Naive thymus-derived CD4-positive, alpha-beta T cell (primary cell): ENCODE results near the gene SZRD1. TPM values are rescaled to one million over a fixed set of nuclear protein-coding genes. Genes with fewer than 3 reads are reported as not detected.

Experiments
- ATAC-seq: fragments of 150-1000 bp; cut with Tn5 transposase; 2 replicates; pipeline ENCODE4 v1.10.0; 2021; ENCODE audit warnings: mild to moderate bottlenecking, moderate library complexity
- CTCF ChIA-PET: fragments of 350-600 bp; sonication (Branson Sonifier 250); formaldehyde crosslinking; loops from one replicate; lab custom pipeline; 2021; ENCODE audit warnings: antibody characterized with exemption; lab: Charles Lee
- POLR2A ChIA-PET: fragments of 350-600 bp; sonication (Branson Sonifier 250); formaldehyde crosslinking; loops from one replicate; lab custom pipeline; 2021; ENCODE audit warnings: antibody characterized with exemption, inconsistent platforms; lab: Charles Lee
- DNase-seq, 9 donors: peaks; one replicate each; pipeline versions ENCODE4 v3.0.0 to v3.0.0-alpha.2; 2020 to 2022; ENCODE audit warnings: mixed read lengths in 1 of 9
- H3K27ac ChIP-seq: one replicate; pipeline ENCODE4 v1.7.0; 2013; ENCODE audit warnings: mild to moderate bottlenecking, low read depth, low read length, moderate library complexity
- H3K27me3 ChIP-seq, 2 donors: one replicate each; pipeline ENCODE4 v1.7.0; 2013; ENCODE audit warnings: low read length in 2 of 2, mild to moderate bottlenecking in 2 of 2, moderate library complexity in 2 of 2; ENCODE audit not compliant: control insufficient read depth in 2 of 2, insufficient read depth in 2 of 2
- H3K36me3 ChIP-seq, 3 experiments: 1 replicate in 2 of 3; 2 replicates in 1 of 3; pipeline ENCODE4 v1.7.0; 2013; ENCODE audit warnings: low read length in 3 of 3, mild to moderate bottlenecking in 3 of 3, moderate library complexity in 1 of 3; ENCODE audit not compliant: insufficient read depth in 3 of 3, control insufficient read depth in 2 of 3
- H3K4me1 ChIP-seq, 2 donors: one replicate each; pipeline ENCODE4 v1.7.0; 2013; ENCODE audit warnings: low read length in 2 of 2, mild to moderate bottlenecking in 2 of 2, moderate library complexity in 1 of 2; ENCODE audit not compliant: control insufficient read depth in 2 of 2, insufficient read depth in 2 of 2
- H3K4me3 ChIP-seq: 2 replicates; pipeline ENCODE4 v1.7.0; 2013; ENCODE audit warnings: mild to moderate bottlenecking, low read length
- H3K9me3 ChIP-seq, 3 experiments: 1 replicate in 2 of 3; 2 replicates in 1 of 3; pipeline ENCODE4 v1.7.0; 2013; ENCODE audit warnings: low read length in 3 of 3; ENCODE audit not compliant: control insufficient read depth in 2 of 3
- H3K27ac Mint-ChIP-seq, 9 donors: one replicate each; pipeline ENCODE4 v1.8.0; 2020 to 2022; ENCODE audit warnings: mixed read lengths in 9 of 9, mild to moderate bottlenecking in 8 of 9, moderate library complexity in 5 of 9, inconsistent platforms in 2 of 9
- H3K27me3 Mint-ChIP-seq, 5 donors: one replicate each; pipeline ENCODE4 v1.8.0; 2021 to 2022; ENCODE audit warnings: mixed read lengths in 5 of 5, mild to moderate bottlenecking in 1 of 5
- H3K36me3 Mint-ChIP-seq, 5 donors: one replicate each; pipeline ENCODE4 v1.8.0; 2020 to 2022; ENCODE audit warnings: mixed read lengths in 5 of 5, mild to moderate bottlenecking in 3 of 5, inconsistent platforms in 1 of 5
- H3K4me1 Mint-ChIP-seq, 7 donors: one replicate each; pipeline ENCODE4 v1.8.0; 2020 to 2022; ENCODE audit warnings: mixed read lengths in 7 of 7, mild to moderate bottlenecking in 3 of 7, inconsistent platforms in 1 of 7
- H3K4me3 Mint-ChIP-seq, 10 donors: one replicate each; pipeline ENCODE4 v1.8.0; 2020 to 2022; ENCODE audit warnings: mild to moderate bottlenecking in 10 of 10, mixed read lengths in 10 of 10, moderate library complexity in 6 of 10, inconsistent platforms in 2 of 10
- H3K9me3 Mint-ChIP-seq, 11 donors: one replicate each; pipeline ENCODE4 v1.8.0; 2020 to 2022; ENCODE audit warnings: mixed read lengths in 11 of 11, mild to moderate bottlenecking in 4 of 11, inconsistent platforms in 1 of 11, moderate library complexity in 1 of 11
- intact Hi-C, 2 donors: fragments of 100-400 bp; cut with micrococcal nuclease; formaldehyde crosslinking; loops; one replicate each; pipeline ENCODE4 v1.15.1; 2023
- polyA plus RNA-seq, 2 donors: library from polyadenylated mRNA; unstranded; fragments of 300-500 nt; fragmentation: Illumina TruSeq; gene quantifications; one replicate each; pipeline ENCODE4 v1.2.3, GENCODE V29; 2021
- total RNA-seq, 6 experiments: library from RNA in 5 of 6; stranded (reverse) in 5 of 6; gene quantifications; 1 replicate in 5 of 6; 2 replicates in 1 of 6; pipeline ENCODE4 v1.2.3 and lab custom pipeline; 2021 to 2026

Gene SZRD1
- total and polyA plus RNA-seq, 7 experiments from 2014 or later: 36.8 to 163 (median 82.5) TPM

- Mint-ChIP-seq H3K4me1 (peaks cover 26 to 79% (median 58%) of the 10 kb centered on the region in 7 donors), H3K27ac (peak overlapping the region in 1 of 9 donors; percentile 72), H3K27me3 (no peaks in the 10 kb centered on the region), H3K4me3 (peak overlapping the region in 1 of 10 donors; percentile 42), H3K9me3 (no peaks in the 10 kb centered on the region), H3K36me3 (peaks cover 15 to 49% (median 44%) of the 10 kb centered on the region in 5 donors)
- Histone ChIP-seq H3K36me3 (peaks cover 19 to 84% (median 37%) of the 10 kb centered on the region in 3 experiments), H3K9me3 (no peaks in the 10 kb centered on the region), H3K27ac (no peak overlapping the region), H3K4me1 (peaks cover 17 to 45% of the 10 kb centered on the region in 2 donors), H3K27me3 (no peaks in the 10 kb centered on the region), H3K4me3 (no peak overlapping the region)
- no peak for DNase-seq
- ChIA-PET CTCF (interaction anchor here (0.6 kb wide), 1 partner anchor 209 kb away, joined by 3 read pairs; no protein-coding TSS in a partner anchor), POLR2A (no interaction called here)
- intact Hi-C loops: no loop called here
- ATAC-seq: no peak
Measured at GRCh38 chr1:16446116-16446515, 79.1 kb downstream of the SZRD1 start.

GRCh38 chr1:16447641-16448040 is 80.6 kb downstream of the SZRD1 start:
- DNase-seq (no peak), ATAC-seq (no peak)
- Mint-ChIP-seq H3K27ac (peak overlapping the region in 4 of 9 donors; percentile 46 to 88 (median 63)), H3K27me3 (no peaks in the 10 kb centered on the region), H3K4me3 (peak overlapping the region in 1 of 10 donors; percentile 13), H3K36me3 (peaks cover 18 to 58% (median 46%) of the 10 kb centered on the region in 5 donors), H3K9me3 (no peaks in the 10 kb centered on the region), H3K4me1 (peaks cover 27 to 72% (median 57%) of the 10 kb centered on the region in 7 donors)
- H3K4me1 ChIP-seq: peaks cover 5 to 33% of the 10 kb centered on the region in 2 donors
- H3K27ac ChIP-seq: peak overlapping the region; percentile 34
- POLR2A ChIA-PET: no interaction called here
- H3K27me3 ChIP-seq: no peaks in the 10 kb centered on the region
- H3K4me3 ChIP-seq: no peak overlapping the region
- intact Hi-C loops: no loop called here
- H3K9me3 ChIP-seq: no peaks in the 10 kb centered on the region
- H3K36me3 ChIP-seq: peaks cover 23 to 97% (median 37%) of the 10 kb centered on the region in 3 experiments
- CTCF ChIA-PET: no interaction called here

Other genes starting within 250 kb of the SZRD1 start
- under 1 TPM in 2 of 5 experiments, not detected in 3; 0.59 to 0.61 TPM for gene EPHA2, start 211.2 kb upstream of the SZRD1 start, total RNA-seq
- under 1 TPM in 1 of 2 donors, not detected in 1; 0.30 TPM for gene EPHA2, start 211.2 kb upstream of the SZRD1 start, polyA plus RNA-seq
- gene ARHGEF19, start 154.6 kb upstream of the SZRD1 start, total RNA-seq: 10 to 100 TPM in 3 of 5 experiments, 1 to 10 TPM in 2; 8.8 to 12.4 (median 10.5) TPM
- 1 to 10 TPM; 5.1 to 9.0 TPM for gene ARHGEF19, start 154.6 kb upstream of the SZRD1 start, polyA plus RNA-seq
- gene CPLANE2, start 130.1 kb upstream of the SZRD1 start, total RNA-seq: 10 to 100 TPM in 2 of 5 experiments, 1 to 10 TPM in 3; 6.6 to 11.4 (median 8.8) TPM
- 1 to 10 TPM; 3.0 to 3.6 TPM for gene CPLANE2, start 130.1 kb upstream of the SZRD1 start, polyA plus RNA-seq
- 10 to 100 TPM; 18.7 to 25.7 (median 24.6) TPM for gene FBXO42, start 14.8 kb upstream of the SZRD1 start, total RNA-seq
- gene FBXO42, start 14.8 kb upstream of the SZRD1 start, polyA plus RNA-seq: 10 to 100 TPM; 17.9 to 26.7 TPM
- not detected for gene SPATA21, start 70.2 kb downstream of the SZRD1 start, total RNA-seq
- gene SPATA21, start 70.2 kb downstream of the SZRD1 start, polyA plus RNA-seq: not detected
- gene NECAP2, start 73.5 kb downstream of the SZRD1 start, total RNA-seq: 100 to 1,000 TPM in 4 of 5 experiments, 10 to 100 TPM in 1; 98.2 to 161 (median 148) TPM
- 100 to 1,000 TPM; 258 to 264 TPM for gene NECAP2, start 73.5 kb downstream of the SZRD1 start, polyA plus RNA-seq
- 1,000 to 10,000 TPM; 2,341 to 4,458 (median 3,337) TPM for gene RNU1-1, start 147.0 kb downstream of the SZRD1 start, total RNA-seq
- gene RNU1-1, start 147.0 kb downstream of the SZRD1 start, polyA plus RNA-seq: not detected
- 10 to 100 TPM in 4 of 5 experiments, 1 to 10 TPM in 1; 7.0 to 25.7 (median 20.7) TPM for gene NBPF1, start 246.3 kb downstream of the SZRD1 start, total RNA-seq
- 10 to 100 TPM; 10.3 to 12.3 TPM for gene NBPF1, start 246.3 kb downstream of the SZRD1 start, polyA plus RNA-seq